GM12875 (cell line): ENCODE data around the gene CEP19.

ENCODE experiments used
- H3K4me3 ChIP-seq: one replicate; pipeline ENCODE4 v1.5.1; 2011; ENCODE audit warnings: low read depth, low read length, control low read depth
- TF ChIP-seq, protein P1 (sequence below): IDR thresholded peaks from 2 replicates; pipeline ENCODE4 v1.5.1; 2011; ENCODE audit warnings: low read depth, mild to moderate bottlenecking, control low read depth, inconsistent platforms, low read length, moderate library complexity, borderline replicate concordance; ENCODE audit not compliant: insufficient read depth

Gene CEP19

DNA sequence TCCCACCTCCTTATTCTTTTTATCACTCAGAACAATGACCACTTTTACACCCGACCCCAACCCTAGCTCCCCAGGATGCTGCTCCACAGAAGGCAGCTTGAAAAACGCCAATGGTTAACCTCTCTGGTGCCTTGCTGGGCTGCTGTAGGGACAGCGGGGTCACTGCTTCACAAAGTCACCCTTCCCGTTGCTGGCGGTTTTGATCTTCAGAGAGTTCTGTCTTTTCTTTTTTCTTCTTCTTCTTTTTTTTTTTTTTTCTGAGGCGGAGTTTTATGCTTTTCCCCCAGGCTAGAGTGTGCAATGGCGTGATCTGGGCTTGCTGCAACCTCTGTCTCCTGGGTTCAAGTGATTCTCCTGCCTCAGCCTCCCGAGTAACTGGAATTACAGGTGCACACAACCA, 20.7 kb downstream of the CEP19 start:
- H3K4me3 ChIP-seq: no peak overlapping the region
- TF ChIP-seq, protein P1, sequence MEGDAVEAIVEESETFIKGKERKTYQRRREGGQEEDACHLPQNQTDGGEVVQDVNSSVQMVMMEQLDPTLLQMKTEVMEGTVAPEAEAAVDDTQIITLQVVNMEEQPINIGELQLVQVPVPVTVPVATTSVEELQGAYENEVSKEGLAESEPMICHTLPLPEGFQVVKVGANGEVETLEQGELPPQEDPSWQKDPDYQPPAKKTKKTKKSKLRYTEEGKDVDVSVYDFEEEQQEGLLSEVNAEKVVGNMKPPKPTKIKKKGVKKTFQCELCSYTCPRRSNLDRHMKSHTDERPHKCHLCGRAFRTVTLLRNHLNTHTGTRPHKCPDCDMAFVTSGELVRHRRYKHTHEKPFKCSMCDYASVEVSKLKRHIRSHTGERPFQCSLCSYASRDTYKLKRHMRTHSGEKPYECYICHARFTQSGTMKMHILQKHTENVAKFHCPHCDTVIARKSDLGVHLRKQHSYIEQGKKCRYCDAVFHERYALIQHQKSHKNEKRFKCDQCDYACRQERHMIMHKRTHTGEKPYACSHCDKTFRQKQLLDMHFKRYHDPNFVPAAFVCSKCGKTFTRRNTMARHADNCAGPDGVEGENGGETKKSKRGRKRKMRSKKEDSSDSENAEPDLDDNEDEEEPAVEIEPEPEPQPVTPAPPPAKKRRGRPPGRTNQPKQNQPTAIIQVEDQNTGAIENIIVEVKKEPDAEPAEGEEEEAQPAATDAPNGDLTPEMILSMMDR: no peak

DNA sequence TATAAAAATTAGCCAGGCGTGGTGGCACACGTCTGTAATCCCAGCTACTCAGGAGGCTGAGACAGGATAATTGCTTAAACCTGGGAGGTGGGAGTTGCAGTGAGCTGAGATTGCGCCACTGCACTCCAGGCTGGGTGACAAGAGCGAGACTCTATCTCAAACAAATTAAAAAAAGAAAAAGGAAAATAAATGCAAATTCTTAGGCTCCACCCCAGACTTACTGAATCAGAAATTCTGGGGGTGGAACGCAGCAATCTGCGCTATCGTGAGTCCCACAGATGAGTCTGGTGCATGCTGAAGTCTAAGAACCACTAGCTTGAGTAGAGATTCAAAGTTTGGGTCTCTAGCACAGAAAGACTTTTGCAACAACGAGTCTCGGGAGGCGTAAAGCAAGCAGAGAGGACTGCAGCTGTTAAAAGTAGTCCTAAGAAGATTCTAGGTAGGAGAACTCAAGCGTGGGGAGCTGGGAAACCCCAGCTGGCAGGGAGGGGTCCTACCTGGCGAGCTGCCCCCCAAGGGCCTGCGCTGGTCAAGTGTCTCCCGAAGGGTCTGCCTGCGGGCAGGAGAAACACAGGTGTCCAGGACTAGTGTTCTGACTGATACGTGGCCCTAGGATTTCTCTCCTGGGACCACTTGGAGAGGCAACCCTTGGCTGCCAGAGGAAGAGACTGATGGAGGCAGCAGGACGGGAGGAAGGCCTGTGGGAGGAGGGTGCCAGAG, 21.9 kb downstream of the CEP19 start:
- TF ChIP-seq, protein P1: no peak
- no peak overlapping the region for H3K4me3 ChIP-seq

DNA sequence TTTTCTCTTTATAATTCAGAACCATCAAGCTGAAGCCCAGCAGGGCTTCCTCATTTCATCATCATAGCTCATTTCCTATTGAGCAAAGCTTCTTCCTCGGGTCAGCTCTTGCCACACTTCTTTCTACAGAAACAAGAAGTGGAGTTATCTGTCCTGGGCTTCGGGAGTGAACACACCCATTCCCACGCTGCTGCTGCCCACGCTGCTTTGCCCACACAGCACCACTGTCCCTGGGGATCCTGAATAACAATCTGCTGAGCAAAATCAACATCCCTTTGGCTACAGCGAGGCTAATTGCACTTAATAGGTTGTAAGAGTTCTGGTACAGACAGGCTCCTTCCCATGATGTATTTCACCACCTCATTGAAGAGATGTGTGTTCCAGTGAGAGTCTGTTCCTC, 23.7 kb downstream of the CEP19 start:
- H3K4me3 ChIP-seq: no peak overlapping the region
- TF ChIP-seq, protein P1: no peak

DNA sequence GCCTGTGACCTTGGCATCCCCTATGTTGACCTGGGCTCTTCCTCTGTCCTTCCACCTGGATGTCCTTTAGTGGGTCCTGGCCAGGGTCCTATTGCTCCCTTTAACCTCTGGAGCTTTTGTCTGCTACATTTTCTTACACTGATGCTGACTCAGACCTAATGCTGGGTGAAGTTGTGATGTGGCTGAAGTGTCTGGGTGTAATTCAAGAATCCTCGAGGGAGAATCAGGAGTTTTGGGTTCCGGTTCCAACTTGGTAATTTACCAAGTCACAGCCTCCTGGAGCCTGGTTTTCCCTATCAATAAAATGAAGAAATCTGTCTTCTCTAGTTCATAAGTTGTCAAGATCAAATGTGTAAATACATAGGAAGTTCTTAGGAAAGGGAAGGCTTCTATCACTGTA, 25.6 kb downstream of the CEP19 start:
- TF ChIP-seq, protein P1: no peak
- no peak overlapping the region for H3K4me3 ChIP-seq

DNA sequence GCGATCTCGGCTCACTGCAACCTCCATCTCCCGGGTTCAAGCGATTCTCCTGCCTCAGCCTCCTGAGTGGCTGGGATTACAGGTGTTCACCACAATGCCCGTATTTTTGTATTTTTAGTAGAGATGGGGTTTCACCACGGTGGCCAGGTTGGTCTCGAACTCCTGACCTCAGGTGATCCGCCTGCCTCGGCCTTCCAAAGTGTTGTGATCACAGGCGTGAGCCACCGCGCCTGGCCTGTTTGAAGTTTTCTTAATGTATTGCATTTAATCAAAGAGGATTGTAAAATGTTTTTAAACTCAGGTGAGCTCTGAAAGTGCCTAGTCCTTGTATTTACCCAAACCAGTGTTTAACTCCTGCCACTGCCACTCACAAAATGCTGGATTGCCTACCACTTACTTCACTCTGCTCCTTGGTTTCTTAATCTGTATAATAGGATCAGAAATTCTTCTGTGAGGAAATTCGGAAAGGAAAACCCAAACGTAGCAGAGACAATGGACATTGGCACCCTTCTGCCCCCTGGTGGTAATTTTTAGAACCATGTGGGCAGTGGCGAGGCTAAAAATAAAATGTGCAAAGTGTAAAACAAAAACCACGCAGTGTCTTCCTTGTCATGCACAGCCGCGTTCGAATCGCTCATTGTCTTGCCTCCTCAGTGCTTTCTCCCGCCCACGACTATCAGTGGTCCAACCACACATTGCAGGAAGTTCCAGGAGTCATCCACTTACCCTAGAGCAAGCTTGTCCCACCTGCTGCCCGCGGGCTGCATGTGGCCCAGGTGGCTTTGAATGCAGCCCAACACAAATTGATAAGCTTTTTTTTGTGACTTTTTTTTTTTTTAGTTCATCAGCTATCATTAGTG, 27.3 kb downstream of the CEP19 start:
- H3K4me3 ChIP-seq: no peak overlapping the region

DNA sequence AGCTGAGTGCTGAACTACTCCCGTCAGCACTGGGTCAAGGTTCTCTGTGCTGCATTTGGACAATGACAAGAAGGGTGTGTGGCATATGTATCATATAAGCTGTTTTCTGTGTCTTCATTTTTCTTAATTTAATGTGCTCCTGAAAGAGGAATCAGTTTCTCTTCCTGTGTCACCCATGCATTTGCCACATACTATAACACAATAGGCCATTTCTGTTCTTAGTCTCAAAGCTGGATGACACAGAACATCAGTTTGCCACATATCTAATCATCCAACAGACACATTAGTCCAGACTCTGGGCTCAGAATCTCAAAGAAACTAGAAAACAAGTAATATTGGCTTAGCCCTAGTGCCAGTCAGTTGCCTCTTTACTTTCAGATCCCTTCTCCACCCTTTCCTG, 34.1 kb downstream of the CEP19 start:
- TF ChIP-seq, protein P1: no peak
- no peak overlapping the region for H3K4me3 ChIP-seq

More for the DNA sequence above, 27.3 kb downstream of the CEP19 start:
- TF ChIP-seq, protein P1: peak; percentile 72
